ENCODE data around the gene SFTPB. TPM values are rescaled to one million over a fixed set of nuclear protein-coding genes. Genes with fewer than 3 reads are reported as not detected.
A peak's percentile ranks its signal among the peaks of the same experiment; 100 is the strongest.

Gene SFTPB
- total RNA-seq, 2 donors from 2014 or later: 0.59 TPM; not detected in 1

DNA sequence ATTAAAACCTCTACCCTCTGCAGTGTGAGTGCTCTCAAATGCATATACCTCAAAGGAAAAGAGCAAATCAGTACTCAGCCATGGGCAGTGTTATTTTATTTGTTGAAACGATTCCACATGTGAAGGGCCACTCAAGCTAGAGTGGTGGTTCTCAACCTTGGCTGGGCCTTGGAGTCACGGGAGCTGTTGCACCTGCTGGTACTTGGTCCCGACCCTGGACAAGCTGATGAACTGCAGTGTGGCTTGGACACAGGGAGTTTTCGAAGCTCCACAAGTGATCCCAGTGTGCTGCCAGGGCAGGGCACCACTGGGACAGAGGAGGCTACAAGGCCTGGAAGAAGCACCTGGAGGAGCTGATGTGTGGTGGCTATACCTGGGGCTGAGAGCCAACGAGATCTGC is 45.8 kb upstream of the SFTPB start:
- intact Hi-C loops (cut with DNase I): no loop called here
- no peaks in the 10 kb centered on the region for H3K9me3 ChIP-seq
- H3K4me3 ChIP-seq: no peak overlapping the region
- H3K4me1 ChIP-seq (replicated peaks): peaks cover 4% of the 10 kb centered on the region
- 76% methylated on average over 5 of the region's 5 CpGs for WGBS
- TF ChIP-seq POLR2A (IDR thresholded peaks at IDR 0.05) (no peak), POLR2AphosphoS5 (IDR thresholded peaks at IDR 0.05) (no peak)
- TF ChIP-seq, protein P1, sequence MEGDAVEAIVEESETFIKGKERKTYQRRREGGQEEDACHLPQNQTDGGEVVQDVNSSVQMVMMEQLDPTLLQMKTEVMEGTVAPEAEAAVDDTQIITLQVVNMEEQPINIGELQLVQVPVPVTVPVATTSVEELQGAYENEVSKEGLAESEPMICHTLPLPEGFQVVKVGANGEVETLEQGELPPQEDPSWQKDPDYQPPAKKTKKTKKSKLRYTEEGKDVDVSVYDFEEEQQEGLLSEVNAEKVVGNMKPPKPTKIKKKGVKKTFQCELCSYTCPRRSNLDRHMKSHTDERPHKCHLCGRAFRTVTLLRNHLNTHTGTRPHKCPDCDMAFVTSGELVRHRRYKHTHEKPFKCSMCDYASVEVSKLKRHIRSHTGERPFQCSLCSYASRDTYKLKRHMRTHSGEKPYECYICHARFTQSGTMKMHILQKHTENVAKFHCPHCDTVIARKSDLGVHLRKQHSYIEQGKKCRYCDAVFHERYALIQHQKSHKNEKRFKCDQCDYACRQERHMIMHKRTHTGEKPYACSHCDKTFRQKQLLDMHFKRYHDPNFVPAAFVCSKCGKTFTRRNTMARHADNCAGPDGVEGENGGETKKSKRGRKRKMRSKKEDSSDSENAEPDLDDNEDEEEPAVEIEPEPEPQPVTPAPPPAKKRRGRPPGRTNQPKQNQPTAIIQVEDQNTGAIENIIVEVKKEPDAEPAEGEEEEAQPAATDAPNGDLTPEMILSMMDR (IDR thresholded peaks at IDR 0.05): no peak
- no peaks in the 10 kb centered on the region for H3K36me3 ChIP-seq
- peak overlapping the region; percentile 40 to 50 for H3K27ac ChIP-seq
- no peak for DNase-seq (ENCODE audit: low spot score)
- H3K27me3 ChIP-seq (replicated peaks; ENCODE audit: insufficient read depth): no peaks in the 10 kb centered on the region

DNA sequence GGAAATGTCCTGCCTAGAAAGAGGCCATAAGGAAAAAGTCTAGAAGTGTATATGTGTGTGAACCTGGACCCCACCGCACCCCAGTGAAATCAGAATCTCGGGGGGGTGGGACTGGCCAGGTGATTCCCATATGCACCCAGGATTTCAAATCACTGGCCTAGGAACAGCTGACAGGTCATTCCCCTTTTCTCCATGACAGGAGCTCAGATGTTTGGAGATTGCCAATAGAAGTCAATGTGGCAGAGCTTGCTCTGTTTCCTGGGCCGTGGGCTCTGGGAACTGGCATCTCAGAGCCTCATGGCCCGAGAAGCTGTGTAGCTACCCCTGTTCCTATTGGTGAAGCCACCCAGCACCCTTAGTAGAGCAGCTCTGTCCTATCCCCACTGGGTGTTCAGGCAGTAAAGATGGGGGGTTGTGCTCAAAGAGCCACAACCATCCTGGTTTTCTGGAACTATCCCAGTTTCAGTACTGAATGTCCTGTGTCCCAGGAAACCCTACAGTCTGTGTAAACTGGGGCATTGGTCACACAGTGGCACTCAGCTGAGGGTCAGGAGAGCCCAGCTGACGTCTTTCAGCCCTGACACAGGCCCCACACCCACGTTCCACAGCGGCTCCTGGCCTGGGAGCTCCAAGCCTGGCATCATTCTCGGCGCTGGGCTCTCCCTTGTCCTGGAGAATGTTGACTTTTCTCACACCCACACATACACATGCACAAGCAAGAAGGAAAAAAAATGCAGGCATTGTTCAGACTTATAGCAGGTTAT is 45.0 kb upstream of the SFTPB start:
- H3K27me3 ChIP-seq (replicated peaks; ENCODE audit: insufficient read depth): no peaks in the 10 kb centered on the region
- no peak overlapping the region for H3K4me3 ChIP-seq
- peak overlapping the region; percentile 40 to 50 for H3K27ac ChIP-seq
- H3K9me3 ChIP-seq: no peaks in the 10 kb centered on the region
- DNase-seq (ENCODE audit: low spot score): peak; percentile 68
- peaks cover 4% of the 10 kb centered on the region for H3K4me1 ChIP-seq (replicated peaks)
- H3K36me3 ChIP-seq: no peaks in the 10 kb centered on the region
- intact Hi-C loops (cut with DNase I): no loop called here
- TF ChIP-seq POLR2A (IDR thresholded peaks at IDR 0.05) (no peak), POLR2AphosphoS5 (IDR thresholded peaks at IDR 0.05) (no peak)
- TF ChIP-seq, protein P1 (IDR thresholded peaks at IDR 0.05): no peak
- 55% methylated on average over 9 of the region's 9 CpGs for WGBS

DNA sequence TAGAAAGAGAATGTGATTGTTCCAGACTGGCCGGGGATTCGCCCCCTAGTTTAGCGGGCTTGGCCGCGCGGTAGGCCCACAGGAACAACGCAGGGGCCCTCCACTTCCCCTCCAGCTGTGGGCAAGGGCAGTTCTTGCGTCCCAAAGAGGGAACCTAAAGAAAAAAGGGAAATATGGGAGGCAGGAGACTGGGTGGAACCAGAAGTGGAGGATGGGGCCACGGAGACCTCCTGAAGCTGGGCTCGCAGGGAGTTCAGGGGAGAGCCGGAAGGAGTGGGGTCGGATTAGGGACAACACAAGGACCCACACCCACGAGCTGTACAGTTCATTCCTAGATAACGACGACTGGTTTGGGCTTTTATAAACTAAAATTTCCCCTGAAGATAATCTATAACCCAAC is 44.3 kb upstream of the SFTPB start:
- H3K27ac ChIP-seq: peak overlapping the region; percentile 40 to 50
- TF ChIP-seq POLR2AphosphoS5 (IDR thresholded peaks at IDR 0.05): no peak
- TF ChIP-seq POLR2A (IDR thresholded peaks at IDR 0.05): no peak
- TF ChIP-seq, protein P1 (IDR thresholded peaks at IDR 0.05): no peak
- H3K9me3 ChIP-seq: no peaks in the 10 kb centered on the region
- H3K4me3 ChIP-seq: no peak overlapping the region
- no peak for DNase-seq (ENCODE audit: low spot score)
- intact Hi-C loops (cut with DNase I): no loop called here
- H3K4me1 ChIP-seq (replicated peaks): peaks cover 4% of the 10 kb centered on the region
- no peaks in the 10 kb centered on the region for H3K27me3 ChIP-seq (replicated peaks; ENCODE audit: insufficient read depth)
- H3K36me3 ChIP-seq: no peaks in the 10 kb centered on the region
- WGBS: 81% methylated on average over 13 of the region's 15 CpGs

DNA sequence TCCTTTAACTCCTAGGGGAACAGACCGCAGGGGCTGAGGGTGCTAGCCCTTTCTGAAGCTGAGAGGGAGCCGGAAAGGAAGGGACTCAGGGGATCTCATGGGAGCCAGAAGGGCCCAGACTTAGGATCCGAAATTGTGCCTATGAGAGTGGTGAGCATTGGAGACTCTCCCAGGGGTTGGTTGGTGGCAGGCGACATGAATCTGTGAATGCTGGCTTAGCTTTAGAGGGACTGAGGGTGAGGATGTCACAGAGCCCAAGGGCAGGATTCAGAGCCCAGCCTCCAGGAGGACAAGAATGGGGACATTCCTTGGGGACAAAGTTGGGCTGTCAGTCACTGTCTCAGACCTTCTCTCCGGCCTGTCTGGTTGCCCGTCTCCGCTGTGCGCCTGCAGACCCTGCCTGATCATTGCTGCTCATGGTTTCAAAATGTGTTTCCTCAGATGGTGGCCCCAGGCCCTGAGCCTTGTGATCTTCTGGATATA is 43.6 kb upstream of the SFTPB start:
- H3K4me3 ChIP-seq: no peak overlapping the region
- H3K4me1 ChIP-seq (replicated peaks): peaks cover 4% of the 10 kb centered on the region
- intact Hi-C loops (cut with DNase I): no loop called here

DNA sequence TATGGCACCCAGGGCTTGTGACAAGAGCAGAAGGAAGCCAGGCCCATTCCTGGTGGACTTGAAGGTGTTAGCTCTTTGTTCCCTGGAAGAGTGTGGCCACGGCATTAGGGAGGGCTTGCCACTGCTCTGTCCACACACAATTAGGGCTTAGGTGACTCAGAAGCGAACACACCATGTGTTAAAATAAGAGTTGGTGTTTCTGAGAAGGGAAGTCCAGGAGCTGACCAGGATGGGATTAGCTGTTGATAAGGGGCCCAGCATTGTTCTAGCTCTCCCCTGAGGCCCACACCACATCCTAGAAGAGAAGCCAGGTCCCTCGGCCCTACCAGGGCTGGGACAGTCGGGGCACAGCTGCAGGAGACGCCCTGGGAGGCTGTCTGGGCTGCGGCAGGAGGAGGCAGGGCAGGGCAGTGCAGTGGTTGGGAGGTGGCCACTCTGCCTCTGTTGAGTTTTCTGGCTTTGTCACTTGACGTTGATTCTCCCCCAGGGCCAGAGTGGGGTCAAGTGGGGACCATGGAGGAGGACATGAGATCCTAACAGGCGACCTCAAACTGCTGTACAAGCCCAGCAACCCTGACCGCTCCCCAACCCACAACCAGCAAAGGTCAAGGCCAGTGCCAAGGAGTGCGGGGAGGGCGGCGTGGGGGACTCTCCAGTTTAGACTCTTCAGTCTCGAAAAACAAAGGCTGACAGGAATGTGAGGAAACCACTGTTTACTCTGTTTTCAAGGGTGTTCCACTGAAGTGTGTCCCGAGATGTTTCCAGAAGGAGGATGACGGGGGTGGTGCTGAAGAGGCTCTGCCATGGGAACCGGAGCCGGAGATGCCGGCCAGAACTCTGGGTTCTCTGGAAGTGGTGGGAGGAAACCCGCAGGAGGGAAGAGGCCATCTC is 42.9 kb upstream of the SFTPB start:
- WGBS: 72% methylated on average over 19 of the region's 19 CpGs
- TF ChIP-seq POLR2A (IDR thresholded peaks at IDR 0.05): no peak
- TF ChIP-seq, protein P1 (IDR thresholded peaks at IDR 0.05): no peak
- H3K4me3 ChIP-seq: no peak overlapping the region

More for the DNA sequence above, 43.6 kb upstream of the SFTPB start:
- no peaks in the 10 kb centered on the region for H3K36me3 ChIP-seq
- no peak for DNase-seq (ENCODE audit: low spot score)
- WGBS: 87% methylated on average over 8 of the region's 8 CpGs
- H3K27ac ChIP-seq: peak overlapping the region; percentile 13 to 30
- no peaks in the 10 kb centered on the region for H3K9me3 ChIP-seq
- H3K27me3 ChIP-seq (replicated peaks; ENCODE audit: insufficient read depth): no peaks in the 10 kb centered on the region
- TF ChIP-seq POLR2AphosphoS5 (IDR thresholded peaks at IDR 0.05) (no peak), POLR2A (IDR thresholded peaks at IDR 0.05) (no peak)

More for the DNA sequence above, 42.9 kb upstream of the SFTPB start:
- Histone ChIP-seq H3K27me3 (replicated peaks; ENCODE audit: insufficient read depth) (no peaks in the 10 kb centered on the region), H3K4me1 (replicated peaks) (peaks cover 4% of the 10 kb centered on the region), H3K36me3 (no peaks in the 10 kb centered on the region), H3K27ac (peak overlapping the region; percentile 13 to 30), H3K9me3 (no peaks in the 10 kb centered on the region)
- no peak for DNase-seq (ENCODE audit: low spot score)
- intact Hi-C loops (cut with DNase I): no loop called here
